Measurements from ENCODE around the gene IER3.

IER3 gene

GRCh38 chr6:30747902-30748769 is 3.8 kb upstream of the IER3 start:
- DNase-seq (ENCODE audit: low read depth), result no peak

DNA sequence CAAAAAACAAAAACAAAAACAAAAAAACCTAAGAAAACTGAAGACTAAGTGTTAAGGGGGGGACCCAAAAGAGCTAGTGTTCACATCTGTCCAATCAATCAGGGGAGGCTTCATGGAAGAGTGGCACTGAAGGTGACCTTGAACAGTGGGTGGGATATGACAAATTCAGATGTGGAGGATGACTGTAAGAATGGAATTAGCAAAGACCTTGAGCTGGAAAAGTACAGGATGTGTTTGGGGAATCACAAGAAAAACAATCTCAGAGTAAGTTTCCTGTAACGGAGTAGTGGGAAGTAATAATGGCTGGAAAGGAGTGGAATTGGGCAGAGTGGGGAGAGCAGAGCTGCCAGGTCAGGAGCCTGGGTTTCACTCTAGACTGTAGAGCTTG is 2.9 kb upstream of the IER3 start:
- DNase-seq (ENCODE audit: low read depth), result no peak

DNA sequence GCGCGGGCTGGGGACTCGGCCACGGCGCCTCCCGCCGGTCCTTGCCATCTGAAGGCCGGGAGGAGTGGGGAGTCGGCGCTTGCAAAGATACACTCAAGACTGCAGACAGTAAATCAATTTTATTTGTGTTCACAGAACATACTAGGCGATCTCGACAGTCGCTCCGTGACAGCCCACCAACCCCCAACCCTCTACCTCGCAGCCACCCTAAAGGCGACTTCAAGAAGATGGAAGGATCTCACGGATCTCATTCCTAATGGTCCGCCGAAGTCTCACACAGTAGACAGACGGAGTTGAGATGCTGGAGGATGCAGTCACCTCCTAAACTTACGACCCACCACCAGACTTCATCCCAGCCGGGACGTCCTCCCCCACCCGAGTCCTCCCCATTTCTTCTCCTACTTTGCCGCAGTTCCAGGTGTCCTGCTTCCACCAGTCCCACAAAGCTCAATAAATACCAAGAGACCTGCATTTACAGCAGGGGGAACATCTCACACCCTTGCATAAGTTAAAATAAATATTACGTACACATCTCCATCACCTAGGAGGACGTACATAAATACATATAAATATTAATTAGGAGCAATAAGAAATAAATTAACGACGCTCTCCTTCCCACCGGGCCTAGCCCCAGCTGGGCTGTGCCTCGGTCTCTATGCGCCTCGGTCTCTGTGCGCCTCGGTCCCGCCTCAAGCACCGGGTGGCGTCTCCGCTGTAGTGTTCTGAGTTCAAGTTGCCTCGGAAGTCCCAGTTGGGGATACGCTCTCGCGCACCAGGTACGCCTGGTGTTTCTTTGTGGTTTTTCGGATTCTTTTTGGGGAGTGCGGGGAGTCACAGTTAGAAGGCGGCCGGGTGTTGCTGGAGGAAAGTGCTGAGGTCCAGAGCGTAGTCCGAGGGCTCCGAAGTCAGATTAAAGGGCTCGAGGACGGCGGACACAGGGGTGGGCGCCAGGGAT is 971 bp downstream of the IER3 start:
- DNase-seq (ENCODE audit: low read depth), result peak; percentile 20

- DNase-seq (ENCODE audit: low read depth), result peak; percentile 88
Measured at GRCh38 chr6:30742316-30743098, 1.8 kb downstream of the IER3 start, which contains the start of gene FLOT1. FLOT1 (minus strand) TSS chr6:30742687; CDS start chr6:30742189, 498 bp downstream.

DNA sequence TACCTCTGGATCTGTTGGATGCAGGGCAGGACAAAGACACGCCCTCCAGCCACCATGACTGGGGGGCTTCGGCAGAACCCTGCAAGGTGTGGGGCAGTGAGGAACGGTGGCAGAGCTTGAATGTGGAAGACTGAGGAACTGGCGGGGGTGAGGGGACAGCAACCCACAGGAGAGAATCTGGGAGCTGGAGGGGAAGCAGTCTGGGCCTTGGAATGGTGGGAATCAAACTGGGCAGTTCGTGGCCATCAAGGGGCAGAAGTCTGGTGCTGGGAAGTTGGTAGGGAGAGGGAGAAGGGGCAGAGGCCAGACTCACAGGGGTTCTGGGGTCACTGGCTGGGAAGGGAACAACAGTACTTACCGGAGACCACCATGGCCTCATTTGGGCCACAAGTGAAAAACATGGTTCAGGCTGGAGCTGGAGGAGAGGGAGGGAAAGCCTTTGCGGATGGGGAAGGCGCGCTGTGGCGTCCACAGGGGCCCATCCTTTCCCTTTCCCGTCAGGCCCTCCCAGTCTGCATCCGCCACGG is 2.5 kb downstream of the IER3 start:
- DNase-seq (ENCODE audit: low read depth), result peak; percentile 27

DNA sequence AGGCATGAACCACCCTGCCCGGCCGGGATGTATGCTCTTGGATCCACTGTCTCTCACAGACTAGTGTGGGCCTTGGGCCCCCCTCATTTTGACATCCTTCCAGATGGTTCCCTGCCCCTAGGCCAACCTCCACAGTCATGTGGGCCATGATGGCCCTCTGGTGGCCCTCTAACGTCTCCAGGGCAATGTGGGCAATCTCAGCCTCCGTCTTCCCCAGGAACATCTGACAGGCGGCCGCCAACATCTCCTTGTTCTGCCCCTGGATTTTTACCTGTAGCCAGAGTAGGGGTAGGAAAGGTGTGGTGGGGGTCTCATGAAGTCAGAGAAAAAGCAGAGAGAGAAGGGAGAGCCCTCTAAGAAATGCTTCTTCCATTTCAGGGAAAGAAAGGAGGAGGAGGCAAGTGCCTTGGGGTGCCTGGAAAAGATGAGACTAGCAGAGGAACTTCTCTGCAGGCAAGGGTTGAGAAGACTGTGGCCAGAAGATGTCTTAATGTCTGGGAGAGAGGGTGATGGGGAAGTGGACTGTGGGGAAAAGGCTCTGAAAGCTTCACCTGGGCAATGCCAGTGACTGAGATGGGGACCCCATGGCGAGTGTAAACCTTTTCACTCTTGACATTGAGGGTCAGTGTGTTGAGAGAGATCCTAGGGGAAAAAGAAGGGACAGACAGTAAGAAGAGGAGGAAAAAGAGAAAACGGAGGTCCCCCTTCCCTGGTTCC is 3.1 kb downstream of the IER3 start:
- DNase-seq (ENCODE audit: low read depth), result no peak

DNA sequence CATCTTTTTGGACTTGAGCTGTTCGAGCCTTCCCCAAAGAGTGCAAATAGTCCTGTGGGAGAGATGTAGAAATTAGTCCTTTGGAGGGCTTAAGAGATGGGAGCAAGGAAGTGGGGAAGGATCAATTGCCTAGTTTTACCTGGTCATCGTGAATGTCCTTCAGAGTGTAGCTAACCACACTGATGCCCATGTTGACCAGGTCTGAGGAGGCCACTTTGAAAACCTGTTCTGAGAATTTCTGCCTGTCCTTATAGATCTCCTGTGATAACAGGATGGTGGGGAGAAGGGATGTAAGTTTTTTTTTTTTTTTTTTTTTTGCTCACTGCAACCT is 3.8 kb downstream of the IER3 start:
- DNase-seq (ENCODE audit: low read depth), result no peak

DNA sequence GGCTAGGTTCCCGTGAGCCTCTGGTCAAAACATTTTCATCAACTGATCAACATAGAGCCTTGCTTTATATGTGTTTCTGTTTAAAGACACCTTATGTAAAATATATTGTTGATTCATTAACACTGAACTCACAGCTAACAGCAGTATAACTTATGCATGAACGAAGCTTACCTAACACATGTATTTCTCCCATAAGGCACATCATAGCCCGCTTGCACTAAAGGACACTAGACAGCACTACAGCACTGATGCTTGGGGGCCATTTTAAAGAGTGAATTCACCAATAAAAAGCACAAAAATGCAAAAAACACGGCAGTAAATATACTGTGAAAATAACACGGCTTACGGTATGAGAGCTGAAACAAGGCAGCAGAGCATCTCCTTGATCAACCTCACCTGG is 5.8 kb downstream of the IER3 start:
- DNase-seq (ENCODE audit: low read depth), result no peak

- no peak for DNase-seq (ENCODE audit: low read depth)
Measured at GRCh38 chr6:30735668-30736314, 8.6 kb downstream of the IER3 start.

DNA sequence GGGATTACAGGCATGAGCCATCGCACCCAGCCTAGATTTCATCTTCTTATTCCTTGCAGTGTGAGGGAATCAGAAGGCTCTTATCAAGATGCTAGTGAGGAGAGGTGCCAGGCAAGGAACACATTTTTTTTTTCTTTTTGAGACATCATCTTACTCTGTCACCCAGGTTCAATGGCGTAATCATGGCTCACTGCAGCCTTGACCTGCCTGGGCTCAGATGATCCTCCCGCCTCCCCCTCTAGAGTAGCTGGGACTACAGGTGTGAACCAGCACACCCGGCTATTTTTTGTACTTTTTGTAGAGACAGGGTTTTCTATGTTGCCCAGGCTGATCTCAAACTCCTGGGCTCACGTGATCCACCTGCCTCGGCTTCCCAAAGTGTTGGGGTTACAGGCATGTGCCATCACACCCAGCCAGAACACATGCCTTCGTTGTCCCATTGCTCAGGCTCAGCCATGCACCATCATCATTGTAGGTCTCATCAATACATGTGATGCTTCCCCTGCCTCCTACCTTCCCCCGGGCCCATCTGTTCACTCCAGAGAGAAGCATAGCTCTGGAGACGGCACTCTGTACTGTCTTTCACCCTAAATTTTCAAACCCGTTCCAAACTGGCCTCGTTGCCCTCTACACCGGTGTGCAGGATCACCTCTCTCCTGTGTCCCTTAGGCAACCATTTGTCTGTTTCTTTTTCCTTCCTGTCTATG is 12.0 kb downstream of the IER3 start:
- no peak for DNase-seq (ENCODE audit: low read depth)

DNA sequence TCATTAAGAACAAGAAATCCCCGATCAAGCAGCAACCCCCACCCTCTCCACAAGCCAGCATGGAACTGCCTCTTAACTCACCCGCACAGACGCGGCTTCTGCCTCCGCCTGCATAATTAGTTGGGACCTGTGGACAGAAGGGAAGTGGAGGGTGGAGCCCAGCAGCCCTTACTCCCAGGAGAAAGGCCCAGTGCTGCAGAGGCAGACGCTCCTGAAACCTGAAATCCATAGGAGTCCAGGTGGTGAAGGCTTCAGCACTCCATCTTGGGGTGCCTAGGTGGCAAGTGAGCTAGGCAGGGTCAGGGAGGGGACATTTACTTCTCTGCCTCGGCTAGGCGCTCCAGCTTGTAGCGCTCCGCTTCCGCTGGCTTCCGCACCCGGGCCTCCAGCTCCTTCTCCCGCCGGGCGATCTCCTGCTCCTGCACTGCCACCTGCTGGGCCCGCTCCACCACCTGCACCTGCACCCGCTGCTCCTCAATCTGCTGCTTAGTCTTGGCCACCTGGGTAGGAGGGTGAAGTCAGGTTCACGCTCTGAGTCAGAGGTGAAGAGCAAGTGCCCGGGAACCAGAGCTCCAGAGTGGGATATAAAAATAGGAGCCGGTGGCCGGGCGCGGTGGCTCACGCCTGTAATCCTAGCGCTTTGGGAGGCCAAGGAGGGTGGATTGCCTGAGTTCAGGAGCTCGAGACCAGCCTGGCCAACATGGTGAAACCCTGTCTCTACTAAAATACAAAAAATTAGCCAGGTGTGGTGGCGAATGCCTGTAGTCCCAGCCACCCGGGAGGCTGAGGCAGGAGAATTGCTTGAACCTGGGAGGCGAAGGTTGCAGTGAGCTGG is 13.5 kb downstream of the IER3 start:
- peak; percentile 70 for DNase-seq (ENCODE audit: low read depth)

DNA sequence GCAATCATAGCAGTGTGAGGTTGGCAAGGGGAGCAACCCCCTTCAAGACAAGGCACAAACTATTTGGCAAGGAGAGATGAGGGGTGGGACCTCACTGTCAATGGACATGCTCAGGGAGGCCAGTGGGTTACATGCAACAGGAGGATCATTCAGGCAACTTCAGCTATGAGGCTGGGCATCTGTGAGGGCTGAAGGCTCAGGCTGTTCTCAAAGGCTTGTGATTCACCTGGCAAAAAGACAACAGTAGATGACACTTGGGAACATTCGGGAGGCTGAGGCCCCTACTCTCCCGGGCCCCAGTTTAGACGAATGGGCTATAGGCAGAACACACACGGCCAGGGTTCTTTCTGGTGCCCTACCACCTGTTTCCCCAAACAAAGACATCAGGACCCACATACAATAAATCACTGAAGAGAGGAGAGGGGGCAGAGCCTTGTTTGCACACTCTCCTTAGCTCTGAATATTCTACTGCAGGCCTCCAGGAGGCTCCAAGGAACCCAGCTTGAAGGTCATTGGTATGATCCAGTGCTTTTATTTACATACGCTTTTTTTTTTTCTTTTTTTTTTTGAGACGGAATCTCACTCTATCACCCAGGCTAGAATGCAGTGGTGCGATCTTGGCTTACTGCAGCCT is 16.3 kb downstream of the IER3 start:
- no peak for DNase-seq (ENCODE audit: low read depth)

GRCh38 chr6:30726506-30727413 is 17.6 kb downstream of the IER3 start:
- DNase-seq (ENCODE audit: low read depth), result no peak

GRCh38 chr6:30725713-30726505 is 18.4 kb downstream of the IER3 start:
- DNase-seq (ENCODE audit: low read depth), result no peak

GRCh38 chr6:30724906-30725667 is 19.3 kb downstream of the IER3 start:
- no peak for DNase-seq (ENCODE audit: low read depth)

Data from stimulated activated CD8-positive, alpha-beta memory T cell treated with anti-CD3 and anti-CD28 coated beads, Interleukin-12 subunit alpha, Interleukin-12 subunit beta, amount 100 ng/mL, for 4 hours (primary cell).